ENCODE measurements around the gene RHBDL3.
"Not testable (repeated sequence)": the region's sequence is repeated elsewhere in the genome, so short reads cannot be mapped to it uniquely, and the experiment has no call there.

Gene RHBDL3

GRCh38 chr17:32323811-32324491 is 58.3 kb downstream of the RHBDL3 start:
- DNase-seq (ENCODE audit: low read depth): no peak

GRCh38 chr17:32327911-32328310 is 62.3 kb downstream of the RHBDL3 start:
- DNase-seq (ENCODE audit: low read depth): no peak

- no peak for DNase-seq (ENCODE audit: low read depth)
These were observed 64.5 kb downstream of the RHBDL3 start for GRCh38 chr17:32330147-32330546.

- DNase-seq (ENCODE audit: low read depth): no peak
These were observed 65.8 kb downstream of the RHBDL3 start for GRCh38 chr17:32331243-32332040.

GRCh38 chr17:32333187-32333586 is 67.6 kb downstream of the RHBDL3 start:
- DNase-seq (ENCODE audit: low read depth): no peak

- no peak for DNase-seq (ENCODE audit: low read depth)
These were observed 69.4 kb downstream of the RHBDL3 start for GRCh38 chr17:32335046-32335445.

GRCh38 chr17:32335687-32336086 is 70.1 kb downstream of the RHBDL3 start:
- DNase-seq (ENCODE audit: low read depth): no peak

- DNase-seq (ENCODE audit: low read depth): no peak
These were observed 75.7 kb downstream of the RHBDL3 start for GRCh38 chr17:32341141-32341856.

GRCh38 chr17:32341857-32342602 is 76.4 kb downstream of the RHBDL3 start, which contains the start of gene C17orf75:
Gene C17orf75, minus strand, starts transcription at chr17:32342173. Its CDS starts 34 bp downstream, at chr17:32342139.
- DNase-seq (ENCODE audit: low read depth): peak; percentile 72

- DNase-seq (ENCODE audit: low read depth): no peak
These were observed 77.1 kb downstream of the RHBDL3 start for GRCh38 chr17:32342603-32343325.

GRCh38 chr17:32345951-32346600 is 80.4 kb downstream of the RHBDL3 start:
- no peak for DNase-seq (ENCODE audit: low read depth)

GRCh38 chr17:32348483-32348800 is 82.8 kb downstream of the RHBDL3 start:
- DNase-seq (ENCODE audit: low read depth): no peak

- no peak for DNase-seq (ENCODE audit: low read depth)
These were observed 83.8 kb downstream of the RHBDL3 start for GRCh38 chr17:32349503-32349853.

GRCh38 chr17:32349854-32350665 is 84.4 kb downstream of the RHBDL3 start, which contains the start of gene ZNF207:
Gene ZNF207, plus strand, starts transcription at chr17:32350157. Its CDS starts 129 bp downstream, at chr17:32350286.
- DNase-seq (ENCODE audit: low read depth): peak; percentile 91

- DNase-seq (ENCODE audit: low read depth): no peak
These were observed 85.2 kb downstream of the RHBDL3 start for GRCh38 chr17:32350666-32351418.

- not testable (repeated sequence) for DNase-seq (ENCODE audit: low read depth)
These were observed 87.1 kb downstream of the RHBDL3 start for GRCh38 chr17:32352734-32353133.

GRCh38 chr17:32355649-32356377 is 90.2 kb downstream of the RHBDL3 start:
- no peak for DNase-seq (ENCODE audit: low read depth)

GRCh38 chr17:32356378-32356743 is 90.7 kb downstream of the RHBDL3 start:
- DNase-seq (ENCODE audit: low read depth): no peak

GRCh38 chr17:32356750-32357149 is 91.1 kb downstream of the RHBDL3 start:
- no peak for DNase-seq (ENCODE audit: low read depth)

All from activated T-helper 9 cell treated with anti-CD3 and anti-CD28 coated beads, Interleukin-2, amount 50 U/mL, for 16 hours (primary cell).